AML-193 (cell line): Measurements from ENCODE around the gene ARFIP1.
A peak's percentile ranks its signal among the peaks of the same experiment; 100 is the strongest.
"Not testable (repeated sequence)": the region's sequence is repeated elsewhere in the genome, so short reads cannot be mapped to it uniquely, and the experiment has no call there.

Source experiments
- DNase-seq, 2 experiments: peaks; one replicate each; lab custom pipeline; 2025; lab: John Stamatoyannopoulos, UW

Gene ARFIP1, protein sequence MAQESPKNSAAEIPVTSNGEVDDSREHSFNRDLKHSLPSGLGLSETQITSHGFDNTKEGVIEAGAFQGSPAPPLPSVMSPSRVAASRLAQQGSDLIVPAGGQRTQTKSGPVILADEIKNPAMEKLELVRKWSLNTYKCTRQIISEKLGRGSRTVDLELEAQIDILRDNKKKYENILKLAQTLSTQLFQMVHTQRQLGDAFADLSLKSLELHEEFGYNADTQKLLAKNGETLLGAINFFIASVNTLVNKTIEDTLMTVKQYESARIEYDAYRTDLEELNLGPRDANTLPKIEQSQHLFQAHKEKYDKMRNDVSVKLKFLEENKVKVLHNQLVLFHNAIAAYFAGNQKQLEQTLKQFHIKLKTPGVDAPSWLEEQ

DNA sequence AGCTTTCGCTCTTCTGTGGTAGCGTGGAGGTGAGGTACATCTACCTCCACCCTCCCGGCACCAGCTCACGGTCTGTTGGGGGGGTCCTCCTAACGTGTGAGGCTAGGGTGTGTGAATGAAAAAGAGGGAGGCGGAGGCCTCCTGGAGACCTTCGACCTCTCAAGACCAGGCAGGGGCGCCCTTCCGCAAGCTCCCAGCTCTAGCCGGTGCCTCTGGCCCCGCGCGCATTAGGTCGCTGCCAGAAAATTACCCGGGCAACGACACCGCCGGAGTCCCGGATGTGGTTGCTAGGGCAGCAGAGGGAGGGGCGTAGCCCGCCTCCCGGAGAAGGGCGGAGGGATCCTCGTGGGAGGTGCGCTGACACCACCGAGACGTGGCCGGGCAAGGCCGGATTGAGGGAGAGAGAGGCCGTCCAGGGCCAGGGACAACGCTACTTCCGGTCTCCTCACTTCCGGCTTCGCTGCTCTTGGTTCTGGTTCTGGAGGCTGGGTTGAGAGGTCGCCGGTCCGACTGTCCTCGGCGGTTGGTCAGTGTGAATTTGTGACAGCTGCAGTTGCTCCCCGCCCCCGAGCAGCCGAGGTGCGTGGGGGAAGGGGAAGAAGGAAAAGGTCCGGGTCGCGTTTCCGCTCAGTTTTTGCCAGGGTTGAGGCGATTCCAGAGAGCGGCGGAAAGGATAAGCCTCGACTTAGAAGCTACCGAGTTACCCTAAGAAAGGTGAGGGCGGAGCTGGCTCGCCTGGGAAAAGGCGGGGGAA is at the start of gene ARFIP1, which contains the start of gene TIGD4:
Gene ARFIP1, plus strand, starts transcription at position 442 of the 754 bp plus-strand sequence. CDS start 49,680 bp downstream, outside the sequence.
Gene TIGD4, minus strand, starts transcription at position 218 of the 754 bp plus-strand sequence. CDS start 8,726 bp downstream, outside the sequence.
- DNase-seq, result peak; percentile 84 to 87

DNA sequence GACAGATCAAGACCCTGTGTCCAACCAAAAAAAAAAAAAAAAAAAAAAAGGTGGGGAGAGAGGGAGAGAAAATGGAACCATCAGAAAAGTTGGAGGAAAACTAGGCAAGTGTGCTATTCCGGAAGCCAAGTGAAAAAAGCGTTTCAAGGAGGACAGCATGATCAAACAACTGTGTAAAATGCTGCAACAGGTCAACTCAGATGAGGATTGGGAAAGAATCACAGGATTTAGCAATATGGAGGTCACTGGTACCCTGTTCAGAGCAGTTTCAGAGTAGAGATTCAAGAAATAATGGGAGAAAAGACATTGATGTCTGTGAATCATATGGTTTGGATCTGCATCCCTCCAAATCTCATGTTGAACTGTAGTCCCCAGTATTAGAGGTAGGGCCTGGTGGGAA is 47.8 kb upstream of the ARFIP1 start:
- no peak for DNase-seq

DNA sequence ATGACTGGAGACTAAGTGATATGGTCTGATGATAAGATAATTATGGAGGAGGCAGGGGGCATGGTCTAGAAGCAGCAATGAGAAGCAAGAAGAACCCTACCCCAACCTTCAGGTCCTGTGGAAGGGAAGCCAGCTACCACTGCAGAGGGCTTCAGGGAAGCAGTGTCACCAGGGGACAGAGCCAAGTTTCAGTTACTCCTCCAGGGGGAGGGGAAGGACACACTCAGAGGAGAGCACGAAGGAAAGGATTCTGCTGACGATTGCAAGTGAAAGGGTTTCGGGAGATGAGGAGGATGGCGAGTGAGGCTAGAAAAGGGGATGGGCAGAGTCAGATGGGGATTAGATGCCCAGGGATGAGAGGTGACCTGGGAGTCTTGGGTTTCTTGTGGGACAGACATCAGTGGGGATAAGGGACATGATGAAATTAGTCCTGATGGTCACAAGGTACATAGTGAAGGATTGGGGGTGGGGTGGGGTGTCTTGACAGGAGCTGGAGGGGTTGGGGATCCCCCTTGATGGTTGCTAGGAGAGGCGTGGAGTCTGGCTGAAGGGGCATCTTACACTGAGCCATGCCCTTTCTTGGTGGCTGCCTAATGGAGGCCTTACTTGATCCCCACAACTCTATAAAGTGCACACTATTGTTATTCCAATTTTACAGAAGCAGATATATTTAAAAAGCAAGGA is 45.6 kb upstream of the ARFIP1 start:
- DNase-seq, result no peak

DNA sequence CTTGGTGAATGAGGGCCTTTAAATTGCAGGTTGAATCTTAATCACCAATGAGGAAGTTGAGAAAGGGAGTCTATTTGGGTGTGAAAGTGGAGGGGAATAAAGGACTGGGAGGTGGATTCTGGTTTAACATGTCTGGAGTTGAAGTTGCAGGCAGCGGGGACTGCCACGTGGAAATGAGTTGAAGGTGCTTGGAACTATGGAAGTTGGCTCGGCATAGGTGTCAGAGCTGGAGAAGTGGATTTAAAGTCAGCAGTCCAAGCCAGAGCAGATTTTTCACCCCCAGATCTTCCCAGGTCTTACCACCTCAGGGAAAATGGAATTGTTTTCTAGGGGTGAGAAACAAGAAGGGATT is 45.1 kb upstream of the ARFIP1 start:
- DNase-seq, result peak in 1 of 2 experiments; percentile 13

DNA sequence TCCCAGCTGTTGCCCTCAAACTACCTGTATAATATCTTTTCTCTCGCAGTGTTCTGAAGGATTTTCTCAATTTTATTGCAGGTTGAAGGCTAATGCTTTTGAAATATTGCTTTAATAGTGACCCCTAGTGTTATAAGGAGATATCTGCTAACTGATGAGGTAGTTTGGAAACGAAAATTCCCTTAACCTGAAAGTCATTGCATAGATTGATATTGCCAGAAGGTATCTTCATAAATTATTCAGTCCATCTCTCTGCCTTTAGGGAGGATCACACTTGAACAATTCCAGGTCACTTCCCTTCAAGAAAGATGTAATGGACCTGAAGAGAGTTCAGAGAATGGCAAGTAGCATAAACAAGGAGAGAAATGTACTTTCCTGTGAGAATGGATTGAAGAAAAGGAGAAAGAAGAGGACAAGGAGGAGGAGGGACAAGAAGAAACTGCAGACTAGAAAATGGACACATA is 44.3 kb upstream of the ARFIP1 start:
- DNase-seq, result peak; percentile 51 to 61

DNA sequence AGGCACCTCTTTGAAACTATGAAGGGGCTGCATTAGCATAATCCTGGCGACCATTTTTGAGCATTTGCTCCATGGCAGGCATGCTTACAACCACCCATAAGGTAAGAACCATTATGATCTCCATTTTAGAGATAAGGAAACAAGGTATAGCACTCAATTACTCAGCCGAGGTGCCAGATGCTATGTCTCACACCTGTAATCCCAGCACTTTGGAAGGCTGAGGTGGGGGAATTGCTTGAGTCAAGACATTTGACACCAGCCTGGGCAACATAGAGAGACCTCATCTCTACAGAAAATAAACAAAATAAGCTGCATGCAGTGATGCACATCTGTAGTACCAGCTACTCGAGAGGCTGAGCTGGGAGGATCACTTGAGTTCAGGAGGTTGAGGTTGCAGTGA is 43.8 kb upstream of the ARFIP1 start:
- no peak for DNase-seq

DNA sequence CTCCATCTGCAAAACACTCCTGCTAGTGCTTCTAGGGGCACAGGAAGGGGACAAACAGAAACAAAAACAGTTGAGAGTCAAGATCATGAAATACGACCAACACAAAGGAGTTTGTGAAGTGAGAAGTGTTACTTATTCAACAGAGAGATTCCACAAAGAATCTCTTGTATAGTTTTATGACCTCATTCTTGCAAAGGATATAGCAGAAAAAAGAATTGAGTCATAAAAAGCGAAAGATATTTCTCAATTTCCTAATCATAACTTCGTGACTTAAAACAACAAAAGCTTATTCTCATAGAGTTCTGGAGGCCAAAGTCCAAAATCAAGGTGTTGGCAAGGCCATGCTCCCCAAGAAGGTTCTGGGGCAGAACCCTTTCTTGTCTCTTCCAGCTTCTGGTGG is 40.9 kb upstream of the ARFIP1 start:
- DNase-seq, result no peak

DNA sequence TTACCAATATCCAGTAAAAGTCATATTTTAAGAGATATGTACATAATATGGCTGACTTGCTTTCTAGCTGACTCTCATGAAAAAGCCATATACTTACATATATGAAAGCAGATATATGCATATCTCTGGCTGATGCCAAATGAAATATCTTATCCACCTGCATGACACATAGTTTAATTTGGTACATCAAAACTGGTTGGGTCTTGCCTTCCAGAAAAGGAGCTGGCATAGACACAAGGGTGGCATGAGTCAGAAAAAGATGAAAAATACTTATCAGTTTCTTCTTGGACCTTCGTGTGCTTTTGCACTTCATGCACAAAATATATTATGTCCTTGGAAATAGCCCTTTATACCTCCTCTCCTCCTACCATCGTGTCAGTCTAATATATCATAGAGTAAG is 32.3 kb upstream of the ARFIP1 start:
- DNase-seq, result no peak

DNA sequence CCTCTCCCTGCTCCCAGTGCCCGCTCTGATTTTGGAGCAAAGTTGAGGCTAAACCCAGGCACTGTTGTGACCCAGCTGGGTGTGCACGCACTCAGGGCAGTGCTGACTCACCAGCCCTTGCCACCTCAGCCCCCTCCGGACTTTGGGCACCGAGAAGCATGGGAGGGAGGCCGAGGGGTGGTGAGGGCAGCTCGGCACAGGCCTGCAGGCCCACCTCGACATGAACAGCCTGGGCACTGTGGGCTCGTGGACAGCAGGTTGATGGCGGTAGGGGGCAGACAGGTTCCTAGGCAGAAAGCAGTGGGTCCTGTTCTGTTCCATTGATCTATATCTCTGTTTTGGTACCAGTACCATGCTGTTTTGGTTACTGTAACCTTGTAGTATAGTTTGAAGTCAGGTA is 31.1 kb upstream of the ARFIP1 start:
- DNase-seq, result no peak

DNA sequence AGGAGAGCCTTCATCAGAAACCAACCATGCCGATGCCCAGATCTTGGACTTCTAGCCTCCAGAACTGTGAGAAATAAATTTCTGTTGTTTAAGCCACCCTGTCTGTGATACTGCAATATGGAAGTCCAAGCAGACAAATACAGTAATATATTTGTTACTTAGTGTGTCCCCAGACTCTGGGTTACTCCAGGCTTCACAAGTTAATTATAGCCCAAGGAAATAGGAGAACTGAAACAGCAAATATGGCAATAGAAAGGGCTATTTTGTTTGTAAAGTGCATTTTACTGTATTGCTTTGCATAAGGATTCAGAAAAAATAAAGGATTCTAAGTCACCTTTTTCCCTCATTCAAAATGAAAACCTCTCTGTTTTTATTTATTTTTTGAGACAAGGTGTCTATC is 16.0 kb upstream of the ARFIP1 start:
- DNase-seq, result no peak

DNA sequence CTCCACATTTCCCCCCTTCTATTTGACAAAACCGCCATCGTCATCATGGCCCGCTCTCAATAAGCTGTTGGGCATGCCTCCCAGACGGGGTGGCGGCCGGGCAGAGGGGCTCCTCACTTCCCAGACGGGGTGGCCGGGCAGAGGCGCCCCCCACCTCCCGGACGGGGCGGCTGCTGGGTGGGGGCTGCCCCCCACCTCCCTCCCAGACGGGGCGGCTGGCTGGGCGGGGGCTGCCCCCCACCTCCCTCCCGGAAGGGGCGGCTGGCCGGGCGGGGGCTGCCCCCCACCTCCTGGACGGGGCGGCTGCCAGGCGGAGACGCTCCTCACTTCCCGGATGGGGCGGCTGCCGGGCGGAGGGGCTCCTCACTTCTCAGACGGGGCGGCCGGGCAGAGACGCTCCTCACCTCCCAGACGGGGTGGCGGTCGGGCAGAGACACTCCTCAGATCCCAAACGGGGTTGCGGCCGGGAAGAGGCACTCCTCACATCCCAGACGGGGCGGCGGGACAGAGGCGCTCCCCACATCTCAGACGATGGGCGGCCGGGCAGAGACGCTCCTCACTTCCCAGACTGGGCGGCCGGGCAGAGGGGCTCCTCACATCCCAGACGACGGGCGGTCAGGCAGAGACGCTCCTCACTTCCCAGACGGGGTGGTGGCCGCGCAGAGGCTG is 14.6 kb upstream of the ARFIP1 start:
- DNase-seq, result not testable (repeated sequence)

DNA sequence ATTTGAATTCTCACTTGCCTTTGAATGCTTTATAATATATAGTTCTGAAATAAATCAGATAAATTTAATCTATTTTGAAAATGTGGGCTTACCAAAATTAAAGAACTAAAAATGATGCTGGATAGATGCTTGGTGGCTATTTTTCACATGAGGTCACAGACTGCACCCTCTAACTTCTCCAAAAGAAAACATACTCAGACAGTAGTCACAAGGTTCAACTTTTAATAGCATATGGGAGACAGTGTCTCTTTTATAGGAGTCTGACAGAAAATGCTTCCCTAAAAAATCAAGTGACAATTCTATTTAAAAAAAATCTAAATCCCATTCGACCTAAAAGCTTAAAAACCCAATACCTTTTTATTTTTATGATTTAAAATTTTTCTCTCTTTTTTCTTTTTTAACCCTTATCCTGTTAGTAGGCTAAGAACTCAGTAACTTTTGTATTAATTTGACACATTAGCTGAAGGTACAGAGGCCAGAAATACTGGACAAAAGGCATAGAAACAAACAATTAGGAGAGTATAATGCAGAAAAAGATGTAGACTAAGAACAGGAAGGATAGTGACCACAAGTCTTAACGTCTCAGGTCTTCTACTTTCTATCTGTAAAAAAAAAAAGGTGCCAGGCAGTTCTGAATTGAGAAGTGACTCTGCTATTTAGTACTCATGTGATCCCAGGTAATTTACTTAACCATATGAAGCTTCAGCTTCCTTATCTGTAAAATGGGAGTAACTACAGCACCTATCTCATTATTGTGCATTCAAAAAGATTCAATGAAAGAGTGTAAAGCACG is 7.8 kb upstream of the ARFIP1 start:
- no peak for DNase-seq

DNA sequence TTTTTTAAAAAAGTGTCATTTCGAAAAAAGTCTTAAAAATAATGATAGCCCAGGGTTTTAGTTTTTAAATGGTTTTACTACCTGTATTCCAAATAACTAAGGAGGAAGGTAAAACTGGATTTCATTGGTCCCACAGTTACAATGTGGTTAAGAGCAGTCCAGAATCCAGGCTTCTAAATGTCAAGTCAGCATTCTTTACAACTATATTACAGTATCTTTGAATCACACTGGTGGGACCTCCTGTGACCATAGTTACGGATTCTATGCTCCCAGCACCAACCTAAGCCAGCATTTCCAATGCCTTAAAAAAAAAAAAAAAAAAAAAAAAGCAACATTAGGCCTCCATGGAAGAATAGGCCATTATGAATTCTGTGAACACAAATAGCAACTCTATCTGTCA is 6.4 kb upstream of the ARFIP1 start:
- no peak for DNase-seq

DNA sequence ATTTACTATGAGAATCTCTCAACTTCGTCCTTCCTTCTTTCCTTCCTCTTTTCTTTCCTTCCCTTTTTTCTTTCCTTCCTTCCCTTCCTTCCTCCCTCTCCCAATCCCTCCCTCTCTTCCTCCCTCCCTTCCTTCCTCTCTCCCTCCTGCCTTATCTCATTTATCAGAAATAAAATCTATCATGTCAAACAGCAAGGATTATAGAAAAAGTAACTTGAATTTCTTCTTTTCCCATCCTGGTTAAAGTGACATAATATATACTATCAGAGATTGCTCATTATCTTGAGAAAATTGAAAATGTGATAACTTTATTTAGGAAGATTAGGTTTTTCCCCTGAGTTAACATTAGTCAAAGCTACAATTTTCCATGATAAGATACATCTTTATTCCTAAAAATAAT is 5.8 kb upstream of the ARFIP1 start:
- no peak for DNase-seq

DNA sequence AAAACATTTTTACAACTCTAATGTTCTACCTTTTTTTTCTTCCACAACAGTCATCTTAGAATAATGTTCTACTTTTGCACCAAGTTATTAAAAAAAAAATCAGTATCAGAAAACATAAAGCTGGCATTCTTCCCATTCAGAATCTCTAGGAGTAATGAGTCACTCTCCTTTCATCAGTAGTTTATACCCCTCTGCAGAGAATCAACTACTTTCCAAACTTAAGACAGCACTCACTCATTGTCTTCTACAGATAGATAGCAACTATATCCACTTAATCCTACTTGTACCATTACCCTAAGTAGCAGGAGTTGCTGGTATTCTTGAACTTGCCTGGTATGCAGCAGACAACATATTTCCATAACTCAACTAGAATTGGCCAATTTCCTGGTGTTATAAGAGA is 3.4 kb upstream of the ARFIP1 start:
- no peak for DNase-seq

DNA sequence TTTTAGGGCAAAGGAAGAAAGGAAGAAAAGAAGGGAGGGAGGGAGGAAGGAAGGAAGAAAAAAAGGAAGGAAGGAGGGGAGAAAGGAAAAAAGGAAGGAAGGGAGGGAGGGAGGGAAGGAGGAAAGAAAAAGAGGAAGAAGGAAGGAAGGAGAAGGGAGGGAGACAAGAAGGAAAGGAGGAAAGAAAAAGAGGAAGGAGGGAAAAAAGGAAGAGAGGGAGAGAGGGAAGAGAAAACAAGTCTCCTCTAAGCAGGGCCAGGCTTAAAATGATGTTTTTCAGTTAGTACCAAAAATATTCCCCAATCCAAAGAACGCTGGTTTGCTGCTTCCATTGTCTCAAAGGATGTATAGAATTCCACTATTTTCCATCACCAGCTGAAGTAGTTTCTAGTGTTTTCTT is 2.3 kb upstream of the ARFIP1 start:
- no peak for DNase-seq

DNA sequence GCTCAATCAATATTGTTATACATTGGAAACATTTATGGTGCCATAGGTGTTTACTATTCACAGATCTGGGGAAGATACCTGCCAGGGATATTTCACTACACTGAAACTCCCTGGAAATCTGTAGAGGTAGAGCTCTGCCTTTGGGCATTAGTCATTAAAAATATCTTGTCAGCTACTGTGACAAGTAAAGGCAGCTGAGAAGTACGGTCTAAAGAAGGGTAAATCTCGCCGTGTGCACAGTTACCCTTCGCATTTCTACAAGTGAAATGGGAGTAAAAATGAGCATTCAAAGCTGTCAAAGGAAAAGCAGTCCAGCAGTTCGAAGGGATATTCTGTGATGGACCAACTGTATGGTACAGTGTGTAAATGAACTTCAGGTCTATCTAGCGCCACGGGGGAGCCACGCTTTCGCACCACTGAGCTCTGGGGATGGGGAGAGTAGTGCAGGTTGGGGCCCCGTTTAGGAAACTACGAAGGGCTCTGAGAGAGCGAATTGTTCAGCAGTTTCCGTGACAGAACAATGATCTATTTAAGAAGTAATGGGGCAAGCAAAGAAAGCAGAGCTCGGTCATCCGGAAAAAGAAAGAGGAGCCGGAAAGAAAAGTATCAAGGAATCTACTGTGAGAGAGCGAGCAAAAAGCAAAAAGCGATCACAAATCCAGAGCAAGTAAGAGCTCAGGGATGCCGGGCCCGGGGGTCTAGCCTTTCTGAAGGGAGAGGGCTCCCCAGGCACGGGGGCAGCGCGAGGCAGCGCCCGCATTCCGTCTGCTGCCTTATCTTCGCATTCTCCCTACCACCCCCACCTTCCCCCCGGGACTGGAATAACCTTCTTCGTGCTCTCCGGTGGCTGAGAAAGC is 870 bp upstream of the ARFIP1 start:
- DNase-seq, result no peak

DNA sequence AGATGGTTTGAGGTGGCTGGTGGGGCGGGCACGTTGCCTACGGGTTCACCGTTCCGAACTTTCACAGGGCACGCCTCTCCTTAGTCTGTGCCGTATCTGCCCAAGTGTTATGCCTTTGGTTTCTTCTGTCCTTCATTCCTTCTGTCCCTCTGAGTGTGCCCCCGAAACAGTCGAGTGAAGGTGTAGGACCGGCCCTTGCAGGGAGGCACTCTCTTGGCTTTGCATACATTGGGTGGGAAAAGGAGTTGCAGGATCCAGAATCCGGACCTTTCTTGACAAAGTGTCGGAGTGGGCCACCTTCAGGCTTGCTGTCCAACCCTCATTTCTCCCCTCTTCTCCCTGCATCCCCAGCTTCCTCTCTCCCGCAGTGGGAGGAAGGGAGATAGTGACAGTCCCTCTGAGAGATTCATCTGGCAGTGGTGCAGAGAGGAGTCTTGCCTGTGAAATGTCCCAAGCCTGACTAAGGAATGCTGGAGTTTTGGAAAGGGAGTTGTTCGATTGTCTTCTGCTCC is 569 bp downstream of the ARFIP1 start:
- DNase-seq, result no peak

DNA sequence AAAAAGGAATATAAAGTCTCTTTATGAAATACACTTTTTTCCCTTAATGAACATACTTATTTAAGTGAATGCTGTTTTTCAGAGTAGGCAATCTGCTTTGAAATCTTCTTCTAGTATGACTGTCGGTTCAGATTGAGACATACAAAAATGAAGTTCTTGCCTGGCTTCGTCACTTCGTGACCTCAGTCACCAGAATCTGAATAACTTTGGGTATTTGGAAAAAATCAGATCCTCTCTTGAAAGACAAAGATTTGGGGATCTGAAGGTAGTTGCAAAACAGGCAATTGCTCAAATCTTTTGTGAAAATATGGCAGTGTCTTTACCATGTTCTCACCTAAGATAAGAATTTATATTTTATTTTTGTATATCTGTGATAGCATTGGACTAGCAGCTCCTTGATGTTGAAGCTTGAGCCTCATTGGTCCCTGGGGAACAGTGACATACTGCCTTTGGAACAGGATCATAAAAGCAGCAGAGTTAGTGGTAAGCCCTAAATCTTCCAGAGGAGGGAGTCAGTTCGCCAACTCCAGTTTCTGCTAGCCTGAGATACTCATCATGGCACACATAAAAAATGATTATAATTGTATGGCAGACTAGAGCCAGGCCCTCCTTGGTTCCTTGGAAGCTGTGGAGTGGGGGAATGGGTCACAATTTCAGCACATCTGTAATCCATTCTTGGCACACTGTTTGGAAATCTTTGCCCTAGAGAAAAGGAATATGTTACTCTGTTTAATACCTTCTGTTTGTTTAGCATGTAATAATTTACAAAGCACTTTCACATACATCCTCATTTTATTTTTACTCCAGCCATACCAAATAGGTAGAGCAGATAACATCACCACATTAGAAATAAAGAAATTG is 5.0 kb downstream of the ARFIP1 start:
- no peak for DNase-seq
